HG02870 (cell line): ENCODE measurements around the gene ABCG8.
"Not testable (repeated sequence)": the region's sequence is repeated elsewhere in the genome, so short reads cannot be mapped to it uniquely, and the experiment has no call there.

Source experiments
- ATAC-seq: cut with Tn5 transposase; IDR thresholded peaks from one replicate; pipeline ENCODE4 v1.9.1; 2021; ENCODE audit warnings: mild to moderate bottlenecking, moderate library complexity; ENCODE audit not compliant: unreplicated experiment

ABCG8 gene

DNA sequence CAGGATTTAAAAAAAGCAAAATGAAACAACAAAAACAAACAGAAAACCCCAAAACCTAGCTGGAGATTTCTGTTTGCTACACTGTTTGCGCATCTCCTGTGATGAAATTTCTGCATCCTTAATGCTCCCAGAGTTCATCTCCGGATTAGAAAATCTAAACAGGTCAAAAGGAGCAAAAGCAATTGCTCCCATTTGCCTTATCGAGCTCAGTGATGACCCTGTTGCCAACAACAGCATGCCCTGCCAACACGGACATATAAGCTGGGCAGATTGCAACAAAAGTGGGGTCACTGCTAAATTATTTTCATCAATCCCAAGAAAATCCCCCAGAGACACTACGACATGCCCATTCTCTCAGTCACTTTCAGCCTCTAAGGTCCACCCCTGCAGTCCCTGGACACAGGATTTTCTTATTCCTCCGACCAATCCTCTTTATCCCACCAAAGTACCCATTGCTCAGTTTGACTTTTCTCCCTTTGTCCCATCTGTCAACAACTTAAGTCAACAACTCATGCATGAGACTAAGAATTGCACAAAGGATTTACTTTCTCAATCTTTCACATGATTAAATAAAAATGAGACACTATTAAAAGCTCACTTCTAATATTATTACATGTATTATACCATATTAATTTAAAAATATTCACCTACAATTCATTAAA is 67.8 kb downstream of the ABCG8 start:
- ATAC-seq, result no peak

DNA sequence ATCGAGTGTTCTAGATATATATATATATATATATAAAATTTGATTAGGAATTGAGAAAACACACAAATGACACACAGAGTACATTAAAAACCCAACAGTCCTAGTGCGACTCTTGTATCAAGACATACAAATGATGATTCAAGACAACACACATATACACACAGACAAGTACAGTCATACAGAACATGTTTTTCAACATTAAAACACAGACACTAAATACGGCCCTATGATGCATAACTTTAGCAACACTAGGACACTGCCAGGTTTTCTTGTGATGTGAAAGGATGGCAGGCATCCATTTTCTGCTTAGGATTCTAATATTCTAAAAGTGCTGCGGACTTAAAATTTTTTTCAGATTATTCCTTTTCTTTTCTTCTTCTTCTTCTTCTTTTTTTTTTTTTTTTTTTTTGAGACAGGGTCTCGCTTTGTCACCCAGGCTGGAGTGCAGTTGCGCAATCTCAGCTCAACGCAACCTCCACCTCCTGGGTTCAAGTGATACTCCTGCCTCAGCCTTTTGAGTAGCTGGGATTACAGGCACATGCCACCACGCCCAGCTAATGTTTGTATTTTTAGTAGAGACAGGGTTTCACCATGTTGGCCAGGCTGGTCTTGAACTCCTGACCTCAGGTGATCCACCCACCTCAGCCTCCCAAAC is 72.5 kb downstream of the ABCG8 start:
- not testable (repeated sequence) for ATAC-seq

GRCh38 chr2:43924463-43924862 is 85.7 kb downstream of the ABCG8 start:
- ATAC-seq, result no peak

- ATAC-seq, result no peak
Measured at GRCh38 chr2:43925431-43925830, 86.7 kb downstream of the ABCG8 start.

DNA sequence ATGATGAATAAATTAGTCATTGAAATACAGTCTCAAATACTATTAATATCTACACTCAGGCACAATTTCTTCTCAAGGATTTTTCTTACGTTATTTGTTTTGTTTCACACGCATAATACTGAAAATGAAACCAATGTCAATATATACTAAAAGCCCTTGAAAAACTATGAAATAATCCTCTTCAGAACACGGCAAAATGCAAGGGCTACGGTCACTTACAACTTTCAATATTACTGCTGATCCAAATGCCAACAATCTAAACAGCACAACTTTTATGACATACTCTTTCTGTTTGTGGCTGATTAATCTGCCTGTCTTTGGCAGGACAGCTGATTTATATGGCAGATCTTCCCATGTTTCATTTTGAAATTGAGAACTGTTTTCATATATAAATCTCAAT is 88.7 kb downstream of the ABCG8 start:
- ATAC-seq, result no peak

DNA sequence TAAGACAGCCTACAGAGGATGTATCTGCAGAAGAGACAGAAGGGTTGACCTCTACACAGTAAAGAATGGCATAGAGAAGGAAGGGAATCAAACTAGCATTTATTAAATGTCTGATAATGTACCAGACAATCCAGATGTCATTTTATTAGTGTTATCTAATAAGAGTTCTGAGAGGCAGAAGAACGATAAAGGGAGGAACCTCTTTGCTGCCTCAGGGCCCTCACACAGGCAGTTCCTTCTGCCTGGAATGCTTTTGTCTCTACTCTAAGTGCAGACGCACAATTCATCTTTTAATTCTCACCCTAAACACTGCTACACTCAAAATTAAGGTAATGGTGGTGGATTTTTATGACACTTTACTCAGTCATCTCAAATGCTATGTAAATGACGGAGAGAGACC is 92.5 kb downstream of the ABCG8 start:
- ATAC-seq, result no peak
